CD4-positive, alpha-beta T cell (primary cell): ENCODE measurements around the gene MAP2K7. TPM values are rescaled to one million over a fixed set of nuclear protein-coding genes. Genes with fewer than 3 reads are reported as not detected.

ENCODE experiments used
- ATAC-seq: fragments of 200-7000 bp; cut with Tn5 transposase; one replicate; pipeline ENCODE4 v1.10.0; 2022; ENCODE audit warnings: mild to moderate bottlenecking; ENCODE audit not compliant: poor library complexity
- CTCF ChIA-PET: fragments of 350-600 bp; sonication (Branson Sonifier 250); formaldehyde crosslinking; loops from one replicate; lab custom pipeline; 2021; ENCODE audit warnings: antibody characterized with exemption, inconsistent platforms; lab: Charles Lee
- POLR2A ChIA-PET: fragments of 350-600 bp; sonication (Branson Sonifier 250); formaldehyde crosslinking; loops from one replicate; lab custom pipeline; 2021; ENCODE audit warnings: antibody characterized with exemption, inconsistent platforms; lab: Charles Lee
- DNase-seq, 14 experiments: peaks; one replicate each; pipeline ENCODE4 v3.0.0-alpha.2; 2013 to 2020; ENCODE audit warnings: mixed read lengths in 2 of 14
- H3K27ac ChIP-seq, 2 donors: one replicate each; pipeline versions ENCODE4 v1.5.1 to v1.7.0; 2013; ENCODE audit warnings: low read length in 2 of 2, low read depth in 1 of 2, mild to moderate bottlenecking in 1 of 2
- H3K27me3 ChIP-seq, 2 experiments: 1 replicate in 1 of 2; 2 replicates in 1 of 2; pipeline versions ENCODE4 v1.6.1 to v1.7.0; 2013; ENCODE audit warnings: low read length in 2 of 2, control low read depth in 1 of 2, mild to moderate bottlenecking in 1 of 2, moderate library complexity in 1 of 2; ENCODE audit not compliant: insufficient read depth in 2 of 2, control insufficient read depth in 1 of 2
- H3K36me3 ChIP-seq: one replicate; pipeline ENCODE4 v1.6.1; 2013; ENCODE audit warnings: low read length, control low read depth; ENCODE audit not compliant: insufficient read depth
- H3K4me1 ChIP-seq: one replicate; pipeline ENCODE4 v1.6.1; 2013; ENCODE audit warnings: low read length, control low read depth; ENCODE audit not compliant: insufficient read depth
- H3K4me3 ChIP-seq: one replicate; pipeline ENCODE4 v1.5.1; 2013; ENCODE audit warnings: mild to moderate bottlenecking, low read length, moderate library complexity
- H3K9me3 ChIP-seq, 2 experiments: 1 replicate in 1 of 2; 2 replicates in 1 of 2; pipeline versions ENCODE4 v1.6.1 to v1.7.0; 2013; ENCODE audit warnings: low read length in 2 of 2, mild to moderate bottlenecking in 2 of 2, control low read depth in 1 of 2, moderate library complexity in 1 of 2; ENCODE audit not compliant: control insufficient read depth in 1 of 2, insufficient read depth in 1 of 2
- H3K27ac Mint-ChIP-seq: one replicate; pipeline ENCODE4 v1.8.0; 2020; ENCODE audit warnings: mixed read lengths
- H3K27me3 Mint-ChIP-seq: one replicate; pipeline ENCODE4 v1.8.0; 2021; ENCODE audit warnings: mixed read lengths
- H3K36me3 Mint-ChIP-seq: one replicate; pipeline ENCODE4 v1.8.0; 2021; ENCODE audit warnings: low read depth, mixed read lengths
- H3K4me1 Mint-ChIP-seq: one replicate; pipeline ENCODE4 v1.8.0; 2021; ENCODE audit warnings: low read depth, mixed read lengths
- H3K4me3 Mint-ChIP-seq: one replicate; pipeline ENCODE4 v1.8.0; 2020; ENCODE audit warnings: mild to moderate bottlenecking, mixed read lengths
- H3K9me3 Mint-ChIP-seq: one replicate; pipeline ENCODE4 v1.8.0; 2020; ENCODE audit warnings: mixed read lengths
- CTCF ChIP-seq: fragments of 200-600 bp; IDR thresholded peaks from one replicate; pipeline ENCODE4 v1.8.0; 2022; ENCODE audit warnings: antibody characterized with exemption, mild to moderate bottlenecking
- intact Hi-C, 2 experiments: fragments of 100-400 bp; cut with DNase I in 1 of 2; cut with micrococcal nuclease in 1 of 2; formaldehyde crosslinking; loops; one replicate each; pipeline versions ENCODE4 v1.15.1 to v1.9.0; 2023 to 2025; cut with DNase I, micrococcal nuclease
- total RNA-seq, 174 experiments: library from RNA in 2 of 174; stranded (reverse) in 2 of 174; gene quantifications; one replicate each; pipeline ENCODE4 v1.2.3 and lab custom pipeline; 2021 to 2026

MAP2K7 gene
- total RNA-seq, 2 experiments from 2014 or later = 81.7 to 82.3 TPM

- CTCF ChIA-PET = interaction anchor here (0.7 to 1.3 kb wide), 4 partner anchors 12 to 87 kb away, joined by 3 to 4 read pairs (median 3); partner anchors contain the start of gene MAP2K7
- peaks cover 0 to 9% of the 10 kb centered on the region in 2 experiments for H3K9me3 ChIP-seq
- no peak overlapping the region for H3K27ac ChIP-seq
- H3K27me3 ChIP-seq = peaks cover 34 to 35% of the 10 kb centered on the region in 2 experiments
- Mint-ChIP-seq H3K36me3 (peaks cover 26% of the 10 kb centered on the region), H3K27me3 (peaks cover 39% of the 10 kb centered on the region), H3K4me1 (peaks cover 25% of the 10 kb centered on the region), H3K4me3 (peak overlapping the region; percentile 48), H3K27ac (peak overlapping the region; percentile 46), H3K9me3 (no peaks in the 10 kb centered on the region)
- intact Hi-C loops = no loop called here
- ATAC-seq (no peak), DNase-seq (peak in 1 of 14 experiments; percentile 37)
- H3K4me3 ChIP-seq = peak overlapping the region; percentile 33
- POLR2A ChIA-PET = interaction anchor here (0.6 to 7.7 kb wide), 5 partner anchors 12 to 53 kb away, joined by 3 to 116 read pairs (median 4); partner anchors contain the start of genes MAP2K7 and TIMM44
- H3K4me1 ChIP-seq = peaks cover 44% of the 10 kb centered on the region
- H3K36me3 ChIP-seq = peaks cover 23% of the 10 kb centered on the region
- no peak for TF ChIP-seq CTCF
Measured at GRCh38 chr19:7915250-7916102, 11.8 kb downstream of the MAP2K7 start.

GRCh38 chr19:7916103-7916954 is 12.7 kb downstream of the MAP2K7 start:
- Mint-ChIP-seq H3K36me3 (peaks cover 26% of the 10 kb centered on the region), H3K4me1 (peaks cover 32% of the 10 kb centered on the region), H3K27me3 (peaks cover 39% of the 10 kb centered on the region), H3K4me3 (no peak overlapping the region), H3K9me3 (no peaks in the 10 kb centered on the region), H3K27ac (no peak overlapping the region)
- POLR2A ChIA-PET = interaction anchor here (0.6 to 7.7 kb wide), 7 partner anchors 13 to 236 kb away, joined by 3 to 116 read pairs (median 4); partner anchors contain the start of genes MAP2K7, TIMM44 and TRAPPC5
- Histone ChIP-seq H3K4me3 (peak overlapping the region; percentile 33), H3K36me3 (peaks cover 15% of the 10 kb centered on the region), H3K9me3 (peaks cover 0 to 9% of the 10 kb centered on the region in 2 experiments), H3K4me1 (peaks cover 49% of the 10 kb centered on the region), H3K27me3 (peaks cover 34 to 35% of the 10 kb centered on the region in 2 experiments), H3K27ac (no peak overlapping the region)
- DNase-seq = peak in 10 of 14 experiments; percentile 27 to 81 (median 48)
- peak; percentile 2 for ATAC-seq
- intact Hi-C loops = no loop called here
- CTCF ChIA-PET = interaction anchor here (0.7 to 2.8 kb wide), 6 partner anchors 13 to 86 kb away, joined by 3 to 22 read pairs (median 4); partner anchors contain the start of gene MAP2K7
- TF ChIP-seq CTCF = no peak

GRCh38 chr19:7916955-7917266 is 13.2 kb downstream of the MAP2K7 start:
- peaks cover 34 to 35% of the 10 kb centered on the region in 2 experiments for H3K27me3 ChIP-seq
- POLR2A ChIA-PET = interaction anchor here (1.6 to 7.7 kb wide), 5 partner anchors 13 to 236 kb away, joined by 3 to 116 read pairs (median 11); partner anchors contain the start of genes MAP2K7, TIMM44 and TRAPPC5
- ATAC-seq = no peak
- Mint-ChIP-seq H3K27me3 (peaks cover 39% of the 10 kb centered on the region), H3K27ac (no peak overlapping the region), H3K4me1 (peaks cover 34% of the 10 kb centered on the region), H3K9me3 (no peaks in the 10 kb centered on the region), H3K4me3 (peak overlapping the region; percentile 82), H3K36me3 (peaks cover 23% of the 10 kb centered on the region)
- H3K4me3 ChIP-seq = peak overlapping the region; percentile 20
- peaks cover 0 to 9% of the 10 kb centered on the region in 2 experiments for H3K9me3 ChIP-seq
- CTCF ChIA-PET = interaction anchor here (0.8 to 2.8 kb wide), 3 partner anchors 12 to 85 kb away, joined by 3 to 22 read pairs (median 4); partner anchors contain the start of gene MAP2K7
- H3K4me1 ChIP-seq = peaks cover 55% of the 10 kb centered on the region
- H3K27ac ChIP-seq = no peak overlapping the region
- peaks cover 15% of the 10 kb centered on the region for H3K36me3 ChIP-seq
- TF ChIP-seq CTCF = no peak
- peak in 2 of 14 experiments; percentile 27 to 49 for DNase-seq
- intact Hi-C loops = no loop called here
